Measurements from ENCODE around the gene HK3.
A peak's percentile ranks its signal among the peaks of the same experiment; 100 is the strongest.

Gene HK3

GRCh38 chr5:176938472-176938871, 39.3 kb upstream of the HK3 start:
- TF ChIP-seq CTCF (IDR thresholded peaks at IDR 0.05; ENCODE audit: low read depth, low read length): no peak
- DNase-seq (ENCODE audit: low read depth in 2 of 2): no peak
- H3K4me3 ChIP-seq (replicated peaks in 1 of 2; ENCODE audit: low read depth in 2 of 2, low read length in 2 of 2): no peak overlapping the region

- no peak overlapping the region for H3K4me3 ChIP-seq (replicated peaks in 1 of 2; ENCODE audit: low read depth in 2 of 2, low read length in 2 of 2)
- DNase-seq (ENCODE audit: low read depth in 2 of 2): no peak
- TF ChIP-seq CTCF (IDR thresholded peaks at IDR 0.05; ENCODE audit: low read depth, low read length): no peak
These were observed 35.9 kb upstream of the HK3 start for GRCh38 chr5:176935017-176935416.

GRCh38 chr5:176934309-176934930, 35.3 kb upstream of the HK3 start:
- no peak overlapping the region for H3K4me3 ChIP-seq (replicated peaks in 1 of 2; ENCODE audit: low read depth in 2 of 2, low read length in 2 of 2)
- DNase-seq (ENCODE audit: low read depth in 2 of 2): no peak
- TF ChIP-seq CTCF (IDR thresholded peaks at IDR 0.05; ENCODE audit: low read depth, low read length): no peak

GRCh38 chr5:176929654-176930053, 30.5 kb upstream of the HK3 start:
- DNase-seq (ENCODE audit: low read depth in 2 of 2): no peak
- H3K4me3 ChIP-seq (replicated peaks in 1 of 2; ENCODE audit: low read depth in 2 of 2, low read length in 2 of 2): no peak overlapping the region
- no peak for TF ChIP-seq CTCF (IDR thresholded peaks at IDR 0.05; ENCODE audit: low read depth, low read length)

- TF ChIP-seq CTCF (IDR thresholded peaks at IDR 0.05; ENCODE audit: low read depth, low read length): no peak
- DNase-seq (ENCODE audit: low read depth in 2 of 2): peak in 1 of 2 donors; percentile 4
- no peak overlapping the region for H3K4me3 ChIP-seq (replicated peaks in 1 of 2; ENCODE audit: low read depth in 2 of 2, low read length in 2 of 2)
These were observed 28.4 kb upstream of the HK3 start for GRCh38 chr5:176927562-176927961.

GRCh38 chr5:176922817-176923216, 23.7 kb upstream of the HK3 start:
- DNase-seq (ENCODE audit: low read depth in 2 of 2): no peak
- no peak for TF ChIP-seq CTCF (IDR thresholded peaks at IDR 0.05; ENCODE audit: low read depth, low read length)
- no peak overlapping the region for H3K4me3 ChIP-seq (replicated peaks in 1 of 2; ENCODE audit: low read depth in 2 of 2, low read length in 2 of 2)

- no peak overlapping the region for H3K4me3 ChIP-seq (replicated peaks in 1 of 2; ENCODE audit: low read depth in 2 of 2, low read length in 2 of 2)
- no peak for TF ChIP-seq CTCF (IDR thresholded peaks at IDR 0.05; ENCODE audit: low read depth, low read length)
- DNase-seq (ENCODE audit: low read depth in 2 of 2): no peak
These were observed 22.6 kb upstream of the HK3 start for GRCh38 chr5:176921714-176922113.
